GM12878 (cell line): ENCODE results near the gene MRC2.

Source experiments
- FOXK2 ChIP-seq: fragments of 450-650 bp; IDR thresholded peaks from 2 replicates; pipeline ENCODE4 v1.6.1; 2017; ENCODE audit warnings: mild to moderate bottlenecking, moderate library complexity
- HCFC1 ChIP-seq: fragments of 150-350 bp; IDR thresholded peaks from 2 replicates; pipeline ENCODE4 v1.6.1; 2014; ENCODE audit warnings: low read length

GRCh38 chr17:62617894-62618472 is 9.5 kb upstream of the MRC2 start:
- TF ChIP-seq HCFC1 (no peak), FOXK2 (no peak)
